ENCODE measurements around the gene TRIO.

DNA sequence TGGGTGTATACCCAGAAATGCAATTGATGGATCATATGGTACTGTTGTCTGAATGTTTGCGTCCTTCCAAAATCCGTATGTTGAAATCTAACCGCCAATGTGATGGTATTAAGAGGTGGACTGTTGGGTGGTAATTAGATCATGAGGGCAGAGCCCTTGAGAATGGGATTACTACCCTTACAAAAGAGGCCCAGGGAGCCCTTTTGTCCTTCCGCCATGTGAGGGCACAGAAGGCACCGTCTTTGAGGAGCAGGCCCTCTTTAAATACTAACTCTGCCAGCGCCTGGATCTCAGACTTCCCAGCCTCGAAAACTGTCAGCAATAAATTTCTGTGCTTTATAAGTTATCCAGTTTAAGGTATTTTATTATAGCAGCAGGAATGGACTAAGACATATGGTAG is 282.4 kb downstream of the TRIO start:
- no peak for TF ChIP-seq EZH2 (IDR thresholded peaks at IDR 0.05; ENCODE audit: low read length)
- TF ChIP-seq, protein P1, sequence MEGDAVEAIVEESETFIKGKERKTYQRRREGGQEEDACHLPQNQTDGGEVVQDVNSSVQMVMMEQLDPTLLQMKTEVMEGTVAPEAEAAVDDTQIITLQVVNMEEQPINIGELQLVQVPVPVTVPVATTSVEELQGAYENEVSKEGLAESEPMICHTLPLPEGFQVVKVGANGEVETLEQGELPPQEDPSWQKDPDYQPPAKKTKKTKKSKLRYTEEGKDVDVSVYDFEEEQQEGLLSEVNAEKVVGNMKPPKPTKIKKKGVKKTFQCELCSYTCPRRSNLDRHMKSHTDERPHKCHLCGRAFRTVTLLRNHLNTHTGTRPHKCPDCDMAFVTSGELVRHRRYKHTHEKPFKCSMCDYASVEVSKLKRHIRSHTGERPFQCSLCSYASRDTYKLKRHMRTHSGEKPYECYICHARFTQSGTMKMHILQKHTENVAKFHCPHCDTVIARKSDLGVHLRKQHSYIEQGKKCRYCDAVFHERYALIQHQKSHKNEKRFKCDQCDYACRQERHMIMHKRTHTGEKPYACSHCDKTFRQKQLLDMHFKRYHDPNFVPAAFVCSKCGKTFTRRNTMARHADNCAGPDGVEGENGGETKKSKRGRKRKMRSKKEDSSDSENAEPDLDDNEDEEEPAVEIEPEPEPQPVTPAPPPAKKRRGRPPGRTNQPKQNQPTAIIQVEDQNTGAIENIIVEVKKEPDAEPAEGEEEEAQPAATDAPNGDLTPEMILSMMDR (optimal IDR thresholded peaks at IDR 0.05 in 1 of 3, IDR thresholded peaks at IDR 0.05 in 1 of 3, conservative IDR thresholded peaks at IDR 0.05 in 1 of 3; ENCODE audit: extremely low read depth in 1 of 3, insufficient read depth in 2 of 3, low read length in 3 of 3): no peak

All from keratinocyte (primary cell).